Trophoblast cell (in vitro differentiated cells and primary cell): ENCODE results near the gene LAMB4.

ENCODE experiments used
- DNase-seq, 2 donors: peaks; one replicate each; pipeline ENCODE4 v3.0.0-alpha.2; 2016
- H2AFZ ChIP-seq: 2 replicates; pipeline ENCODE4 v1.6.1; 2013; ENCODE audit warnings: low read length, moderate library complexity, mild to moderate bottlenecking; ENCODE audit not compliant: insufficient read depth, poor library complexity
- H2AK5ac ChIP-seq: 2 replicates; pipeline ENCODE4 v1.6.1; 2013; ENCODE audit warnings: mild to moderate bottlenecking, low read length
- H2BK120ac ChIP-seq: 2 replicates; pipeline ENCODE4 v1.6.1; 2013; ENCODE audit warnings: low read length, mild to moderate bottlenecking, moderate library complexity; ENCODE audit not compliant: insufficient read depth, poor library complexity
- H2BK12ac ChIP-seq: 2 replicates; pipeline ENCODE4 v1.6.1; 2013; ENCODE audit warnings: mild to moderate bottlenecking, low read length, moderate library complexity
- H2BK5ac ChIP-seq: 2 replicates; pipeline ENCODE4 v1.6.1; 2013; ENCODE audit warnings: low read length, low read depth, moderate library complexity, mild to moderate bottlenecking; ENCODE audit not compliant: poor library complexity
- H3K14ac ChIP-seq: 2 replicates; pipeline ENCODE4 v1.6.1; 2013; ENCODE audit warnings: mild to moderate bottlenecking, low read length
- H3K18ac ChIP-seq: 2 replicates; pipeline ENCODE4 v1.6.1; 2013; ENCODE audit warnings: mild to moderate bottlenecking, low read length
- H3K23ac ChIP-seq: 2 replicates; pipeline ENCODE4 v1.6.1; 2013; ENCODE audit warnings: low read length
- H3K27ac ChIP-seq: 2 replicates; pipeline ENCODE4 v1.5.1; 2013; ENCODE audit warnings: low read depth, mild to moderate bottlenecking, inconsistent platforms, low read length, moderate library complexity
- H3K27me3 ChIP-seq: 2 replicates; pipeline ENCODE4 v1.6.1; 2013; ENCODE audit warnings: inconsistent platforms, mild to moderate bottlenecking, low read length, moderate library complexity; ENCODE audit not compliant: insufficient read depth
- H3K36me3 ChIP-seq, 2 experiments: 1 replicate in 1 of 2; 2 replicates in 1 of 2; pipeline ENCODE4 v1.6.1; 2013; ENCODE audit warnings: low read length in 2 of 2, mild to moderate bottlenecking in 2 of 2, moderate library complexity in 1 of 2; ENCODE audit not compliant: insufficient read depth in 2 of 2, control insufficient read depth in 1 of 2
- H3K4ac ChIP-seq: 2 replicates; pipeline ENCODE4 v1.6.1; 2013; ENCODE audit warnings: low read depth, mild to moderate bottlenecking, low read length, moderate library complexity
- H3K4me1 ChIP-seq, 2 experiments: 1 replicate in 1 of 2; 2 replicates in 1 of 2; pipeline ENCODE4 v1.6.1; 2013; ENCODE audit warnings: low read length in 2 of 2, mild to moderate bottlenecking in 2 of 2, moderate library complexity in 1 of 2; ENCODE audit not compliant: insufficient read depth in 2 of 2, control insufficient read depth in 1 of 2
- H3K4me2 ChIP-seq: 2 replicates; pipeline ENCODE4 v1.6.1; 2013; ENCODE audit warnings: inconsistent platforms, mild to moderate bottlenecking, low read length, moderate library complexity
- H3K4me3 ChIP-seq: 2 replicates; pipeline ENCODE4 v1.5.1; 2013; ENCODE audit warnings: mild to moderate bottlenecking, low read depth, low read length, inconsistent platforms
- H3K79me1 ChIP-seq: one replicate; pipeline ENCODE4 v1.6.1; 2013; ENCODE audit warnings: low read length
- H3K79me2 ChIP-seq: 2 replicates; pipeline ENCODE4 v1.6.1; 2013; ENCODE audit warnings: low read length, mild to moderate bottlenecking; ENCODE audit not compliant: control insufficient read depth, insufficient read depth, poor library complexity
- H3K9ac ChIP-seq: 2 replicates; pipeline ENCODE4 v1.6.1; 2013; ENCODE audit warnings: mild to moderate bottlenecking, low read length
- H3K9me3 ChIP-seq: 2 replicates; pipeline ENCODE4 v1.6.1; 2013; ENCODE audit warnings: low read depth, mild to moderate bottlenecking, control low read depth, inconsistent platforms, low read length; ENCODE audit not compliant: insufficient read depth
- H4K12ac ChIP-seq: 2 replicates; pipeline ENCODE4 v1.6.1; 2013; ENCODE audit warnings: low read depth, mild to moderate bottlenecking, low read length, moderate library complexity
- H4K8ac ChIP-seq: 2 replicates; pipeline ENCODE4 v1.6.1; 2013; ENCODE audit warnings: low read depth, mild to moderate bottlenecking, low read length, moderate library complexity
- H4K91ac ChIP-seq: one replicate; pipeline ENCODE4 v1.6.1; 2013; ENCODE audit warnings: low read depth, mild to moderate bottlenecking, low read length, moderate library complexity
- WGBS: extraction: QIAGEN DNeasy Blood & Tissue Kit; methylation state at CpG from one replicate; pipeline ENCODE4 v1.1.7; 2013; ENCODE audit warnings: missing lambda C conversion rate; ENCODE audit not compliant: insufficient read length, insufficient coverage; ENCODE audit errors: extremely low coverage; 5-methylcytosine and 5-hydroxymethylcytosine counted together

Gene LAMB4

DNA sequence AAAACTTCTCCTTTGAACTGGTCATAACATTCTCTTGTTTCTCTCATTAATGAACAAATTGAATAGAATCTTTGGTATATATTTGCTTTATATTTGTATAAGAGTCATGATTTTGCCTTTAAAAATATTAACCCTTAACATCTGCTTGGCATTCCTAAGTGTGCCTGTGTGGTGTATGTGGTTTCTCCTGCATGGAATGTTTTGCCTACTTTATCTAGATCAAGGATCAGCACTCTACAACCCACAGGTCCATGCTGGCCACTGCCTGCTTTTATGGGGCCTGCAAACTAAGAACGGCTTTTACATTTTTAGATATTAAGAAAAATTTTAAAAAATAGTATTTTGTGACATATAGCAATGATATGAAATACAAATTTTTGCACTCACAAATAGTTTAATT, 4.3 kb upstream of the LAMB4 start:
- no peak for DNase-seq
- Histone ChIP-seq H4K8ac (no peak overlapping the region), H2BK120ac (no peak overlapping the region), H3K4me1 (peaks cover 7 to 11% of the 10 kb centered on the region in 2 experiments), H3K4me2 (no peak overlapping the region), H3K9ac (no peak overlapping the region), H3K23ac (no peak overlapping the region), H3K79me2 (no peaks in the 10 kb centered on the region), H2BK12ac (no peak overlapping the region), H2BK5ac (no peak overlapping the region), H3K36me3 (no peaks in the 10 kb centered on the region), H4K12ac (no peak overlapping the region), H4K91ac (no peak overlapping the region), H3K18ac (no peak overlapping the region), H3K4me3 (no peak overlapping the region), H3K27me3 (no peaks in the 10 kb centered on the region), H3K79me1 (peaks cover 7% of the 10 kb centered on the region), H3K27ac (no peak overlapping the region), H3K9me3 (no peaks in the 10 kb centered on the region), H3K4ac (no peak overlapping the region), H2AK5ac (no peak overlapping the region), H2AFZ (no peak overlapping the region), H3K14ac (no peak overlapping the region)
- WGBS = no CpG with 5 or more reads among the region's 1 CpG

- no CpG with 5 or more reads among the region's 13 CpGs for WGBS
- Histone ChIP-seq H2AK5ac (no peak overlapping the region), H3K27me3 (no peaks in the 10 kb centered on the region)
Observed at GRCh38 chr7:108132551-108133265, 2.5 kb upstream of the LAMB4 start.

DNA sequence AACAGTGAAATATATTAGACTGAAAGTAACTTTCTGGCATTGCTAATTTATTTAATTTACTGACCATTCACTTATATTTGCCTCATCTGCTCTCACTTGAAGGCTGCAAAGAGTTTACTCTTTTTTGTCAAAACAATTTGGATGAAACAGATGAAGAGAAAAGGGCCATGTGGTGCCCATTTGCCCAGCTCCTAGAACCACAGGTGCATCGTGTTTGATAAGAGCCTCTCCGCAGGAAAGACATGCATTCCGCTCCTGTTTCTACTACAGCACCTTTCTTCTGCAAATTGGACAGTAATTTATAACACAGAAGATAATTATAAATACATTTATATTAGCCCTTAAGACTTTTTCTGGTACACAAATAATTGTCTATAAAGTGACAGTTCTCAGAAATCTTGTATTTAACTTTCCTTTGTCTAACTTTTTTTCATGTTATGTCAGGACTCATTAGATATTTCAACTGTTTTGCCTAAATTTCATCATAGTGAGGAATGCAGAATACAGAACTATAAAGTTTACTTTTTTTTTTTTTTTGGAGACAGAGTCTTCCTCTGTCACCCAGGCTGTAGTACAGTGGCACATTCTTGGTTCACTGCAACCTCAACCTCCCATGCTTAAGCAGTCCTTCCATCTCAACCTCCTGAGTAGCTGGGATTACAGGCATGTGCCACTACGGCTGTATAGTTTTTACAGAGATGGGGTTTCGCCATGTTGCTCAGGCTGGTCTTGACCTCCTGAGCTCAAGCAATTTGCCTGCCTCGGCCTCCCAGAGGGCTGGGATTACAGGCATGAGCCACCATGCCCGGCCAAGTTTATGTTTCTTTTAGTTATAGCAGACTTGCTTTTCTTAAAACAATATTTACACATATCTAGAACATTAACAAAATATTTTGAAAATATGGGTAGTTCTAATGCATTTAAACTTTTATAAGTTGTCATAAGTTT, 869 bp downstream of the LAMB4 start:
- no CpG with 5 or more reads among the region's 7 CpGs for WGBS
- no peak overlapping the region for H2AFZ ChIP-seq

More at GRCh38 chr7:108132551-108133265, 2.5 kb upstream of the LAMB4 start:
- Histone ChIP-seq H3K4me1 (peaks cover 13 to 16% of the 10 kb centered on the region in 2 experiments), H3K23ac (no peak overlapping the region), H3K79me1 (peaks cover 10% of the 10 kb centered on the region), H2BK5ac (peak overlapping the region; percentile 50), H3K4ac (no peak overlapping the region), H3K14ac (peak overlapping the region; percentile 8), H3K4me3 (no peak overlapping the region), H3K4me2 (no peak overlapping the region), H3K9ac (no peak overlapping the region), H2AFZ (no peak overlapping the region), H2BK12ac (peak overlapping the region; percentile 55), H4K91ac (no peak overlapping the region), H3K36me3 (no peaks in the 10 kb centered on the region), H3K18ac (peak overlapping the region; percentile 24), H4K12ac (no peak overlapping the region), H3K9me3 (no peaks in the 10 kb centered on the region), H3K79me2 (no peaks in the 10 kb centered on the region), H2BK120ac (peak overlapping the region; percentile 18), H3K27ac (no peak overlapping the region), H4K8ac (peak overlapping the region; percentile 13)
- no peak for DNase-seq

GRCh38 chr7:108128514-108128913, 1.6 kb downstream of the LAMB4 start:
- peaks cover 2% of the 10 kb centered on the region for H3K9me3 ChIP-seq
- H2BK5ac ChIP-seq = no peak overlapping the region
- H3K18ac ChIP-seq = no peak overlapping the region
- no peak overlapping the region for H2AFZ ChIP-seq
- H3K79me1 ChIP-seq = peaks cover 10% of the 10 kb centered on the region
- H3K79me2 ChIP-seq = no peaks in the 10 kb centered on the region
- no peak overlapping the region for H3K23ac ChIP-seq
- H3K4me2 ChIP-seq = no peak overlapping the region
- DNase-seq = no peak
- no peak overlapping the region for H4K8ac ChIP-seq
- no peak overlapping the region for H3K9ac ChIP-seq
- WGBS = no CpG with 5 or more reads among the region's 3 CpGs
- H3K27me3 ChIP-seq = no peaks in the 10 kb centered on the region
- no peaks in the 10 kb centered on the region for H3K36me3 ChIP-seq
- no peak overlapping the region for H2BK120ac ChIP-seq
- H2BK12ac ChIP-seq = no peak overlapping the region
- no peak overlapping the region for H3K4ac ChIP-seq
- no peak overlapping the region for H3K14ac ChIP-seq
- H4K91ac ChIP-seq = no peak overlapping the region
- no peak overlapping the region for H4K12ac ChIP-seq
- H2AK5ac ChIP-seq = no peak overlapping the region
- no peak overlapping the region for H3K27ac ChIP-seq
- peaks cover 16 to 17% of the 10 kb centered on the region in 2 experiments for H3K4me1 ChIP-seq
- H3K4me3 ChIP-seq = no peak overlapping the region

More for the DNA sequence above, 869 bp downstream of the LAMB4 start:
- H3K27me3 ChIP-seq = no peaks in the 10 kb centered on the region
- no peak overlapping the region for H2BK120ac ChIP-seq
- peaks cover 13% of the 10 kb centered on the region for H3K79me1 ChIP-seq
- no peak overlapping the region for H3K9ac ChIP-seq
- H4K91ac ChIP-seq = no peak overlapping the region
- H3K4me2 ChIP-seq = no peak overlapping the region
- peaks cover 2% of the 10 kb centered on the region for H3K9me3 ChIP-seq
- H3K23ac ChIP-seq = no peak overlapping the region
- no peaks in the 10 kb centered on the region for H3K36me3 ChIP-seq
- no peak overlapping the region for H3K4ac ChIP-seq
- peaks cover 16 to 18% of the 10 kb centered on the region in 2 experiments for H3K4me1 ChIP-seq
- no peak overlapping the region for H3K14ac ChIP-seq
- H3K79me2 ChIP-seq = no peaks in the 10 kb centered on the region
- H2BK5ac ChIP-seq = no peak overlapping the region
- H4K12ac ChIP-seq = no peak overlapping the region
- no peak overlapping the region for H3K27ac ChIP-seq
- no peak overlapping the region for H2BK12ac ChIP-seq
- no peak overlapping the region for H2AK5ac ChIP-seq
- H3K4me3 ChIP-seq = no peak overlapping the region
- DNase-seq = no peak
- no peak overlapping the region for H4K8ac ChIP-seq
- no peak overlapping the region for H3K18ac ChIP-seq
